GM18870 (cell line): ENCODE data around the gene PRTN3.
"Not testable (repeated sequence)": the region's sequence is repeated elsewhere in the genome, so short reads cannot be mapped to it uniquely, and the experiment has no call there.

Source experiments
- ATAC-seq: cut with Tn5 transposase; IDR thresholded peaks from one replicate; pipeline ENCODE4 v1.9.1; 2021; ENCODE audit warnings: moderate library complexity; ENCODE audit not compliant: unreplicated experiment

The PRTN3 gene

DNA sequence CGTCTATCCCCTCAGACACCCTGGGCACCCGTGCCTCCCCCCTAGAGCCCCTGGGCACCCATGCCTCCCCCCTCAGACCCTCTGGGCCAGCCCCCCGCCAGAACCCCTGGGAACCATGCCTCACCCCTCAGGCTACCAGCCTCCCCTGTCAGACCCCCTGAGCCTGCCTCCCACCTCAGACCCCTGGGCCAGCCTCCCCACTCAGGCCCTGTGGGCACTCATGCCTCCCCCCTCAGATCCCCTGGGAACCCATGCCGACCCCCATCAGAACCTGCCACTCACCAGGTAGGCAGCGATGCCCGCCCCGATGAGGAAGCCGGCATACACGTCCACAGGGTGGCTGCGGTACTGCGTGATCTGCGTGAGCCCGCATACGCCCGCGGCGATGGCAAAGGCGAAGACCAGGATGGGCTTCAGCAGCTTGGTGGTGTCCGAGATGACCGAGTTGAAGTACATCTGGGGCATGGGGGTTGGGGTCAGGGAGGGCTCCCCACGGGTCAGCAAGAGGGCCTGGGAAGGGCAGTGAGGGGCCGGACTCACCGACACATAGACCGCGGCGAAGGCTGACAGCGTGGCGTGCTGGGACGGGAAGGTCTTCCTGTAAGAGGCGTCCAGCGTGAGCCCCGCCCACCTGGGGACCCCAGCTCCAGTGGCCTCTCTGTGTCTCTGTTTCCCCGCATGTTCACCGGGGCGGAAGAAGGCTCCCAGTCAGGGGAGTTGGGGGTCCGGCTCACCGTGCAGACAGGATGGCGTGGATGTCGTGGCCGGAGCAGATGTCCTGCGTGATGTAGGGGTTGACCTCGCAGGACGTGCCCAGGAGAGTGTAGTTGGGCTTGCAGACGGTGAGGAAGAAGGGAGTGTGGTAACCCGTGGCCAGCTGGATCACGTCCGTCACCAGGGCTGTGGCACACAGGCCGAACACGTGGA lies 26.4 kb upstream of the PRTN3 start:
- ATAC-seq = no peak

DNA sequence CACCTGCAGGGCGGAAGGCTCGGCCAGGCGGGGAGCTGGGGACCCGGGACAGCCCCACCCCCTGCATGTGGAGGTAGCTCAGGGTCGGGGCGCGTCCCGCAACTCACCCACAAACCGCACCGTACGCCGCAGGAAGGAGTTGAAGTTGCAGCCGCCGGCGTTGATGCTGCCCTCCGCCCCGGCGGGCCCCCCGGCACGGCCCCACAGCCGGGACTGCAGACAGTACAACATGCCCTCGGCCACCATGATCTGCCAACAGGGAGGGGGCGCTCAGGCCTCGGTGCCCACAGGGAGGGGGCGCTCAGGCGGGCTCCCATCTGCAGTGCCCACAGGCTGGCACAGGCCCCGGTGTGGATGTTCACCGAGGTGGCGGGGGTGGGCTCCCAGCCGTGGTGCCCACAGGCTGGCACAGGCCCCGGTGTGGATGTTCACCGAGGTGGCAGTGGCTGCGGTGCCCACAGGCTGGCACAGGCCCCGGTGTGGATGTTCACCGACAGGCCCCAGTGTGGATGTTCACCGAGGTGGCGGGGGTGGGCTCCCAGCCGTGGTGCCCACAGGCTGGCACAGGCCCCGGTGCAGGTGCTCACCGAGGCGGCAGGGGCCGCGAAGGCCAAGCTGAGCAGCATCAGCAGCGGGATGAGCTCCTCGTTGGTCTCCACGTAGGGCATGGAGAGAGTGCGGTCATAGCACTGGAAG lies 25.6 kb upstream of the PRTN3 start:
- ATAC-seq = no peak

GRCh38 chr19:815775-816499 lies 24.9 kb upstream of the PRTN3 start:
- no peak for ATAC-seq

DNA sequence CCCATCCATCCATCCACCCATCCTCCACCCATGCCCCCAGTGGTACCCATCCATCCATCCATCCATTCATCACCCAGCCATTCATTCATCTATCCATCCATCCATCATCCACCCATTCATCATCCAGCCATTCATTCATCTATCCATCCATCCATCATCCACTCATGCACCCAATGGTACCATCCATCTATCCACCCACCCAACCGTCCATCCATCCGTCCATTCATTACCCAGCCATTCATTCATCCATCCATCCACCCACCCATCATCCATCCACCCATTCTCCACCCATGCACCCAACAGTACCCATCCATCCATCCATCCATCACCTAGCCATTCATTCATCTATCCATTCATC lies 24.3 kb upstream of the PRTN3 start:
- ATAC-seq = no peak

- ATAC-seq = not testable (repeated sequence)
Observed at GRCh38 chr19:820212-820611, 20.6 kb upstream of the PRTN3 start.

- ATAC-seq = no peak
Observed at GRCh38 chr19:821231-821824, 19.5 kb upstream of the PRTN3 start.

GRCh38 chr19:821825-822503 lies 18.8 kb upstream of the PRTN3 start, which contains the start of gene PLPPR3:
Gene PLPPR3, minus strand, starts transcription at chr19:821955. Its CDS starts 396 bp downstream, at chr19:821559.
- ATAC-seq = no peak

DNA sequence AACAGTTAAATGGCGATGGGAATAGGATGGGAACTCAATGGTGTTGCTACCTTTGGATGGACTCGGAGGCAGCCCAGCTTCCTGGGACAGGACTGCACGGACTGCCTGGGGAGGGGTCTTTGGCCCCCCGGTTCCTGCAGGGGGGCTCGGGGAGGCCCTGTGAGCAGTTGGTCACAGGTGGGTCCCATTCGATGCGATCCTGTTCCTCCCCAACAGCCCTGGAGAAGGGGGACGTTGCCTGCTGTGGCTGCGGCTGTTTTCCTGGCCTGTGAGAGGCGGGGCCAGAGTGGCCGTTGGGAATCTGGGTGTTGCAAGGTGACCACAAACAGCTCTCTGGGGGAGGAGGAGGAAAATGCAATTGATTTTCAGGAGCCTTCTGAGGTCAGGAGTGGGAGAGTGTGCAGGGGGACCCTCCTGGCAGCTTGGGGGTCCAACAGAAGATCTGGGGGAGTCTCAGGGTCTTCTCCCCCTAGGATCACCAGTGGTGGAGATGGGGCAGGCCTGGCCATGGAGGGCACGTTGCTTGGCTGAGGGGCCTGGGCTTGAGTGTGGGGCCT lies 17.2 kb upstream of the PRTN3 start:
- no peak for ATAC-seq

DNA sequence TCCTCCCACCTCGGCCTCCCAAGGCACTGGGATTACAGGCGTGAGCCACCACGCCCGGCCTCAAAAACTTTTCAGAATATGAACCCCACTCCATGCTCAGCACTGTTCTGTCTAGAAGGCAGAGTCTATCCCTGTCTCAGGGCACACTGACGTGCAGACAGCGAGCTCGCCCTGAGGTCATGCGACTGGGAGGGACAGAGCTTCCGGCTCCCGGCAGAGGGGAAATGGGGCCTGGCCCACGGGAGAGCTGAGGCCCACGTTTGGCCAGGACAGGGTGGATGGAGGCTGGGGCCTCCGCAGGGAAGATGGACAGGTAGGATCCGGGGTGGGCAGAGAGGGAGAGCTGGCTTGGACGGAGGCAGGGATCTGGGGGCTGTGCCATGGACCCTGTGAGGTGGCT lies 15.9 kb upstream of the PRTN3 start:
- no peak for ATAC-seq

GRCh38 chr19:825897-826644 lies 14.7 kb upstream of the PRTN3 start:
- no peak for ATAC-seq

GRCh38 chr19:827314-827709 lies 13.5 kb upstream of the PRTN3 start:
- ATAC-seq = no peak

- ATAC-seq = no peak
Observed at GRCh38 chr19:827710-828321, 13.0 kb upstream of the PRTN3 start, which contains the start of gene AZU1. Gene AZU1, plus strand, starts transcription at chr19:827837. Its CDS starts 10 bp downstream, at chr19:827847.

DNA sequence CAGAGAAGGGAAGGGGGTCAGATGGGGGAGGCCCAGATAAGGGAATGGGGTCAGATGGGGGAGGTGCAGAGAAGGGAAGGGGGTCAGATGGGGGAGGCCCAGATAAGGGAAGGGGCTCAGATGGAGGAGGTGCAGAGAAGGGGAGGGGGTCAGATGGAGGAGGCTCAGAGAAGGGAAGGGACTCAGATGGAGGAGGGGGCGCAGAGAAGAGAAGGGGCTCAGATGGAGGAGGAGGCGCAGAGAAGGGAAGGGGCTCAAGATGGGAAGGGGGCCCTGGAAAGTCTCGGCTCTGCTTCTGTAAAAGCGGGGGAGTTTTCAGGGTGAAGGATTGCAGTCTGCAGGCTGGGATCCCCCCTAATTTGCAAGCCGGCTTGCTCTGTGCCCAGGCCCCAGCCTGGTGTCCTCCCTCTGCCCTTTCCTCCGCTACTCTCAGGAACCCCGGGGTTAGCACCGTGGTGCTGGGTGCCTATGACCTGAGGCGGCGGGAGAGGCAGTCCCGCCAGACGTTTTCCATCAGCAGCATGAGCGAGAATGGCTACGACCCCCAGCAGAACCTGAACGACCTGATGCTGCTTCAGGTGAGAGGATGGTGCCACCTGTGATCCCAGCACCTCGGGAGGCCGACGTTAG lies 11.6 kb upstream of the PRTN3 start:
- ATAC-seq = no peak

DNA sequence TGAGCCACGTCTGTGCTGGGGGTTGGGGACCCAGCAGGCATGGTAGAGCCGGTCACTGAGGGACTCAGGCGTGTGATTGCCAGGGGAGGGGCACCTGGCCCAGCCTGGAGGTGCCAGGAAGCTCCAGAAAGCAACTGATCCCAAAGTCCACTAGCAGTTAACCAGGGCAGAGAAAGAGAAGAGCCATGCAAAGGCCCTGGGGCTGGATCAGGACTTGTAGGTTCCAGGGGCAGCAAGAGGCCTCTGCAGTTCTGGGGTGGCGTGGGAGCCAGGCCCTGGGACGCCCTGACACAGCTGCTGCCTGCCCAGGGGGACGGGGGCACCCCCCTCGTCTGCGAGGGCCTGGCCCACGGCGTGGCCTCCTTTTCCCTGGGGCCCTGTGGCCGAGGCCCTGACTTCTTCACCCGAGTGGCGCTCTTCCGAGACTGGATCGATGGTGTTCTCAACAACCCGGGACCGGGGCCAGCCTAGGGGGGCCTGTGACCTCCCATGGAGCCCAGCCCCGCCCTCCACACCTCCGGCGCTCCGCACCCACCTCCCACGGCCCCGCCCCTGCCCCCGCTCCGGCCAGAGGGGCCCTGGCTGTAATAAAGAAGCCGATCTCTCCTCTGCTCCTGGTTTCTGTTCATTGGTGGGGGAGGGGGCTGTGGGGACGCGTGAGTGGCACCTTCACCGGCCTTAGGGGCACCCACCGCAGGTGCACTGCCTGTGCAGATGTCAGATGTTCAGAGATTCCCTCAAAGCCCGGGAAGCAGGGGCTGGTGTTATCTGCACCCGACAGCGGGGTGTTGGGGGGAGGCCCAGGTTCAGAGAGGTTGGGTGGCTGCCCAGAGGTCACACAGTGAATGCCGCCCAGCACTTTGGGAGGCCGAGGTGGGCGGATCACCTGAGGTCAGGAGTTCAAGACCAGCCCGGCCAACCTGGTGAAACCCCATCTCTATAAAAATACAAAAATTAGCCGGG lies 9.1 kb upstream of the PRTN3 start:
- no peak for ATAC-seq

DNA sequence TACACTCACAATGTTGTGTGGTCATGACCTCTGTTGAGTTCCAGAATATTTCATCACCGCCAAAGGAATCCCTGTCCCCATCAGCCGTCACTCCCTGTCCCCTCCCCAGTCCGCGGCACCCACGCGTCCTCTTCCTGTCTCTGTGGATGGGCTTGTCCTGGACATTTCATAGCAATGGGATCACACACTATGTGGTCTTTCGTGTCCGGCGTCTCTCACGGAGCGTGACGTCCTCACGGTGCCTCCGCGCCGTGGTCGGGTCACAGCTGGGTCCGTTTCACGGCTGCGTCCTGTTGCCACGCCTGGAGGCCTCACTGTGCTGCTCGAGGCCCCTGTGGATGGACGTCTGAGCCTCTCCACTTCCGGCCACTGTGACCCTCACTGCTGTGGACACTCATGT lies 6.6 kb upstream of the PRTN3 start:
- ATAC-seq = no peak

- ATAC-seq = no peak
Observed at GRCh38 chr19:835210-835810, 5.5 kb upstream of the PRTN3 start.

DNA sequence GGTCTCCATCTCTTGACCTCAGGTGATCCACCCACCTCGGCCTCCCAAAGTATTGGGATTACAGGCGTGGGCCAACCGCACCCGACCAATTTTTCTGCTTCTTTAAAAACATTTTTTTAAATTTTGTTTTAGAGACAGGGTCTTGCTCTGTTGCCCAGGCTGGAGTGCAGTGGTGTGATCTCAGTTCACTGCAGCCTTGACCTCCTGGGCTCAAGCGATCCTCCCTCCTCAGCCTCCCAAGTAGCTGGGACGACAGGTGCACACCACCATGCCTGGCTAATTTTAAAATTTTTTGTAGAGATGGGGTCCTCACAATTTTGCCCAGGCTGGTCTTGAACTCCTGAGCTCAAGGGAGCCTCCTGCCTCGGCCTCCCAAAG lies 2.0 kb downstream of the PRTN3 start:
- not testable (repeated sequence) for ATAC-seq
